LNCaP clone FGC (cell line): ENCODE data around the gene PTCSC3.
A peak's percentile ranks its signal among the peaks of the same experiment; 100 is the strongest.

Source experiments
- DNase-seq: peaks from one replicate; pipeline ENCODE4 v3.0.0-alpha.2; 2011; ENCODE audit warnings: low read depth
- H3K4me3 ChIP-seq: 2 replicates; pipeline ENCODE4 v1.5.1; 2011; ENCODE audit warnings: mild to moderate bottlenecking, low read depth, low read length, control low read depth
- TF ChIP-seq, protein P1 (sequence below): IDR thresholded peaks from 2 replicates; pipeline ENCODE4 v1.5.1; 2012; ENCODE audit warnings: mild to moderate bottlenecking; ENCODE audit not compliant: control insufficient read depth, insufficient read depth; ENCODE audit errors: extremely low read depth

The PTCSC3 gene

DNA sequence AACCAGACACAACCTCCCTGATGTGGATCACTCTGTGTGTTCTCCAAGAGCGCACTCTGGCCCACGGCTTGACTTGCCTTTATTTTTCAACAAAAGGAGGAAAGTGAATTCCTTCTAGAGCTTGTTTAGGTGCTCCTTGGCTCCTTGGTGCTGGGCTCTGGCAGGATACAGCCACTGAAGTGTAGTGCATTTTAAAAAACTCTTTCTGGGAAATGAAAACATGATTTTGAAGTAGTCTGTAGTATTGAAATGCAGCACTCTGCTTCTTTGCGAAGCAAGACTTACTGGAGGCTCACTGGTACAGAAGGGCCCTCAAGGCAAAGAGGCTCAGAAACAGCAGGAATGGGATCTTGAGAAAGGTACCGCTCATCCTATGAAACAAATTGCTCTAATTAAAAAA is 81.6 kb downstream of the PTCSC3 start:
- no peak for DNase-seq
- TF ChIP-seq, protein P1, sequence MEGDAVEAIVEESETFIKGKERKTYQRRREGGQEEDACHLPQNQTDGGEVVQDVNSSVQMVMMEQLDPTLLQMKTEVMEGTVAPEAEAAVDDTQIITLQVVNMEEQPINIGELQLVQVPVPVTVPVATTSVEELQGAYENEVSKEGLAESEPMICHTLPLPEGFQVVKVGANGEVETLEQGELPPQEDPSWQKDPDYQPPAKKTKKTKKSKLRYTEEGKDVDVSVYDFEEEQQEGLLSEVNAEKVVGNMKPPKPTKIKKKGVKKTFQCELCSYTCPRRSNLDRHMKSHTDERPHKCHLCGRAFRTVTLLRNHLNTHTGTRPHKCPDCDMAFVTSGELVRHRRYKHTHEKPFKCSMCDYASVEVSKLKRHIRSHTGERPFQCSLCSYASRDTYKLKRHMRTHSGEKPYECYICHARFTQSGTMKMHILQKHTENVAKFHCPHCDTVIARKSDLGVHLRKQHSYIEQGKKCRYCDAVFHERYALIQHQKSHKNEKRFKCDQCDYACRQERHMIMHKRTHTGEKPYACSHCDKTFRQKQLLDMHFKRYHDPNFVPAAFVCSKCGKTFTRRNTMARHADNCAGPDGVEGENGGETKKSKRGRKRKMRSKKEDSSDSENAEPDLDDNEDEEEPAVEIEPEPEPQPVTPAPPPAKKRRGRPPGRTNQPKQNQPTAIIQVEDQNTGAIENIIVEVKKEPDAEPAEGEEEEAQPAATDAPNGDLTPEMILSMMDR = no peak
- no peak overlapping the region for H3K4me3 ChIP-seq

DNA sequence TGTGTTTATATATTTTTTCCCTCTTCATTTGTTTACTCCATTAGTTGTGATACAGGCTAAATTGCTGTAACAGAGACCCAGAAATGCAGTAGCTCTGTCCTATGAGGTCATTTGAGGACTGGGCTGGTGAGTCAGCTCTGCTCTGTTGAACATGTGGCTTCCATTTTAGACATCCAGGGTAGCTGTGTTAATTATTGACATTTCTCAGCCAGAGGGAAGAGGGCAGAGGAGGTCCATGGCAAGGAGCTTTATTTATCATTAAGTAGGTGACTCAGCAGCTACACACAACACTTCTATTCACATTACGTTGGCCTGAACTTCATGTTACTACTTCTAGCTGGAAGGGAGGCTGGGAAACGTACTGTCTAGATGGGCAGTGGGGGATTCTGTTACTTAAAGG is 85.4 kb downstream of the PTCSC3 start:
- DNase-seq = peak; percentile 54
- TF ChIP-seq, protein P1 = 0 out of 2 replicates have a peak, but pooled peaks have one; percentile 15
- no peak overlapping the region for H3K4me3 ChIP-seq

DNA sequence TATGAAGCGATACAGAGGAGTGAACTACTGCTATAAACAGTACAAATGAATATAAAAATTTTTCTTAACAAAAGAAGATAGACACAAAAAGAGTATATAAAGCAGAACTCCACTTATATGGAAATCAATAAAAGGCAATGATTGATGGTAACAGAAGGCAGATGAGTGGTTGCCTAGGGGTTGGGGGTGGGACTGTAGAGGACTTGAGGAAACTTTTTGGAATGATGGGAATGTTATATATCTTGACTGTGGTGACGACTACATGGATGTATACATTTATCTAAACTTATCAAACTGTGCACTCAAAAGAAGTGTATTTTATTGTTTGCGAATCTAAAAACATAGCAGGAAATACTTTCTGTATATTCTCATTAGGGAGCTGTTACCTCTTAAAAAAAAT is 89.1 kb downstream of the PTCSC3 start:
- DNase-seq = no peak
- H3K4me3 ChIP-seq = no peak overlapping the region
- TF ChIP-seq, protein P1 = no peak

DNA sequence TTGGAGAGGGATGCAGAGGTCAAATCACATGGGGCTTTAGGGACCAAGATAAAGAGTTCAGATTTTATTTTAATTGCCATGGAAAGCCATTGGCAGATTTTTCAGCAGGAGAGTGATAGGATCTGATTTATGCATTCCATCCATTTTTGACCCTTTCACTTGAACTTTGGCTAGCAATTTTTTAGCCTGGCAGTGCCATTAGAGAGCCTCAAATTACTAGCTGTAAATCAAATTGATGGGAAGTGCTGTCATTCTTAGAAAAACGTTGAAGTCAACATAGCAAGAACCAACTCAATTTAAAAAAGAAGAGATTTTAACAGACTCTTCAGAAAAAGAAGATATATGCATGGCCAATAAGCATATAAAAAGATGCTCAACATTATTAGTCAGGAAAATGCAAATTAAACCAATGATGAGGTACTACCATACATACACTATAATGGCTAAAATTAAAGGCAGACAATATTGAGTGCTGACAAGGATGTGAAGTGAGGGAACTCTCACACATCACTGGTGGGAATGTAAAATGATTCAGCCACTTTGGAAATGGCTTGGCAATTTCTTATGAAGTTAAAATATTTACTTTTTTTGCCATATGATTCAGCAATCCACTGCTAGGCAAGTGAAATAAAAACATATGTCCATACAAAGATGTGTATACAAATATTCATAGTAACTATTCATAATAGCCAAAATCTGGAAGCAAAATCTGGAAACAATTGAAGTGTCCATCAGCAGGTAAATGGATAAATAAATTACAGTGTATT is 89.7 kb downstream of the PTCSC3 start:
- H3K4me3 ChIP-seq = no peak overlapping the region
- TF ChIP-seq, protein P1 = no peak
- DNase-seq = no peak

DNA sequence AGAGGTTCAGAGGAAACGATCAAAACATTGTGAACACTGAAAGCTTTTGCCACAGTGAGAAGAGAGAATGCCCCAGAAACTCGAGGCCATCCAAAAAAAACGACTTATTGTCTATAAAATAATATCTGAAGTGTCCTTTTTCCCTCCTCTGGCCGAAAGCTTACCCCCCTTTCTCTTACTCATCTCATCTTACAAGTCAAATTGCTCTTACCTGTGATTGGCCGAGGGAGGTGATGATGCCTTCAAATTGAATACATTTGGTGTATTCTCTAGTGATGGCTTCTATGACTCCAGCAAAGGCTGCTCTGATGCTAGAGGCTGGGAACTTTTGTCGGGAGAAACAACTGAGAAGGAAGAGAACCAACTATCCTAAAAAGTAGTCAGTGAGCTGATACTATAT is 90.7 kb downstream of the PTCSC3 start:
- H3K4me3 ChIP-seq = no peak overlapping the region
- DNase-seq = no peak
- TF ChIP-seq, protein P1 = no peak
